Neural progenitor cell (in vitro differentiated cells): ENCODE measurements around the gene KIF16B.

Experiments used
- CTCF ChIP-seq: fragments of 200-600 bp; sonication (generic); IDR thresholded peaks from 2 replicates; pipeline ENCODE4 v1.5.1; 2017; ENCODE audit warnings: antibody characterized with exemption, mild to moderate bottlenecking
- EZH2phosphoT487 ChIP-seq: fragments of 200-600 bp; sonication (generic); IDR thresholded peaks from 2 replicates; pipeline ENCODE4 v1.6.1; 2017; ENCODE audit warnings: antibody characterized with exemption

DNA sequence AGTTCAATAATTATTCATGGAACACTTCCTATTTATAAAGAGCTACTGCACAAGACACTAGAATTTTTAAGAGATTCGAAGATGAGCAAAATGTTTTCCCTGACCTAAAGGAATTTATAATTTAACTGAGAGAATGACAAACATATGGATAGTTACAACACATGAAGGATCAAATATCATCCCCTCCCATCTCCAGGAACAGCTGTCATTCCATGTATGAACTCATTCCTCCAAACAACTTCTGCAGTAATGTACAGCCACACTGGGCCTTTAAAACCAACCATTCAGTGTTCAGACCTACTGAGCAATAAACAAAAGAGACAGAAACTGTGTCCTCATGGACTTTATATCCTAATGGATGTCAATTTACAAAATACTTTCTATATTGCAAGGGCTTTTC, 87.8 kb downstream of the KIF16B start:
- TF ChIP-seq EZH2phosphoT487 (no peak), CTCF (no peak)
